GM19193 (cell line): Measurements from ENCODE around the gene CCT6A.

Source experiments
- POLR2A ChIP-seq: IDR thresholded peaks from 4 replicates; pipeline ENCODE4 v1.6.1; 2011; ENCODE audit not compliant: insufficient read depth, insufficient read length; ENCODE audit errors: extremely low read depth

Gene CCT6A

GRCh38 chr7:56048245-56048644 is 3.3 kb upstream of the CCT6A start:
- TF ChIP-seq POLR2A, result no peak

DNA sequence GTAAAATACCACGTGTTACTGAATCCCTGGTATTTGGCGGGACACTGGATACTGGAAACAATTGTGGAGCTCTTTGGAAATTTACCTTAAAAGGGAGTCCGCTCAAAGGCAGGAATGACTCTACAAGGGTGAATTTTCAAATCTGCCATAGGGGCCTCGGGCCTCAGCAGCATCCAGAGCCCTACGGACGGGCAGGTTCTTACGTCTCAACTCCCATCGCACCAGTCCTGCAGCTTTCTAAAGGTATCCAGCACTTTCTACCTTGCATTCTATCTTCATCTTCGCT is 569 bp upstream of the CCT6A start:
- no peak for TF ChIP-seq POLR2A

- TF ChIP-seq POLR2A, result no peak
These were observed 1.8 kb downstream of the CCT6A start for GRCh38 chr7:56053379-56053778.

DNA sequence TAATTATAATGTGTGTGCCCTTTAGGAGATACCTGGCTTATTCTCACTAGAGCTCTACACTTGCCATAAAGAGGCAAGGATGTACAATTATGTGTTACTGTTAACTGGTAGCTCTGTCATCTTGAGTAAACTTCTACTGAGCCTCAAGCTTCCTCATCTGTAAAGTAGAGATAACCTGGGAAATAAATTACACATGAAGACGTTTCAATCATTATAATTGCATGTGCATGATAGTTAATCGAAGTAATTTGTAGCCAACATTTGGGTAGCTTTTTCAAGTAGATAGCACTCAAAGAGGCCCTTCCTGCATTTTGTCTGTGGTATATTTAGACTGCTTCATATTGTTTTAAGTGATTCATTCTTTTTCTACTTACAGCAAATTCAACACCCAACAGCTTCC is 2.4 kb downstream of the CCT6A start:
- TF ChIP-seq POLR2A, result no peak

DNA sequence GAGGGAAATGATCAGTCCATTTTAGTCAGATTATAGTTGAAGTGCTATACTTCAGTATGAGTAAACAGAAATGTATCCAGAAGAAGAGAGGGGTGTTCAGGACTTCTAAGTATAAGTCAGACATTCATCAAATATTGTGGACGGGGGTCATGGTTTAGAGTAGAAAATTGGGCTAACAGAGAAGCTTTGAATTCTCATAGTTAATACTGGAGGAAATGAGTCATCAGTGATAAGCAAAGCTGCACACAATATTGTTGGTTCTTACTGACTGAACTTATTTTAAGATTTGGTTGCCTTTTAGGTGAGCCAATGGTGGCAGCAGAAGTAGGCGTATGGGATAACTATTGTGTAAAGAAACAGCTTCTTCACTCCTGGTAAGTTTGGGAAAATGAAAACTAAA is 10.8 kb downstream of the CCT6A start:
- no peak for TF ChIP-seq POLR2A

DNA sequence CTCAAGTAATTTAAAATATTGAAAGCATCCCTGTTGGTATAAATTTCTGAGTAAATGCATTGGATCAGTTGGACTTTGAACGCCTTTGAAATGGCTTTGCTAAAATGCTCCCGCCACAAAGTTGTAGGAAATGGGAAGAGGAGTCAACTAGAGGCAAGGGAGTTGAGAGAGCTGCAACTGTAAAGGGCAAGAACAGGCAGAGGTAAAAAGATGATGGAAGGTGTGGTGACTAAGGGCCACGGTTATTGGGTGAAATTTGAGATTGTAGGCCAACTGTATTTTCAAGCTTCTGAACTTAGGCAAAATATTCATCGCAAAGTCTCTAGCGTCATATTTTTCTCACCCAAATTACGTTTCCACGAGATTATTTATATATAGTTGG is 11.9 kb downstream of the CCT6A start:
- TF ChIP-seq POLR2A, result no peak

DNA sequence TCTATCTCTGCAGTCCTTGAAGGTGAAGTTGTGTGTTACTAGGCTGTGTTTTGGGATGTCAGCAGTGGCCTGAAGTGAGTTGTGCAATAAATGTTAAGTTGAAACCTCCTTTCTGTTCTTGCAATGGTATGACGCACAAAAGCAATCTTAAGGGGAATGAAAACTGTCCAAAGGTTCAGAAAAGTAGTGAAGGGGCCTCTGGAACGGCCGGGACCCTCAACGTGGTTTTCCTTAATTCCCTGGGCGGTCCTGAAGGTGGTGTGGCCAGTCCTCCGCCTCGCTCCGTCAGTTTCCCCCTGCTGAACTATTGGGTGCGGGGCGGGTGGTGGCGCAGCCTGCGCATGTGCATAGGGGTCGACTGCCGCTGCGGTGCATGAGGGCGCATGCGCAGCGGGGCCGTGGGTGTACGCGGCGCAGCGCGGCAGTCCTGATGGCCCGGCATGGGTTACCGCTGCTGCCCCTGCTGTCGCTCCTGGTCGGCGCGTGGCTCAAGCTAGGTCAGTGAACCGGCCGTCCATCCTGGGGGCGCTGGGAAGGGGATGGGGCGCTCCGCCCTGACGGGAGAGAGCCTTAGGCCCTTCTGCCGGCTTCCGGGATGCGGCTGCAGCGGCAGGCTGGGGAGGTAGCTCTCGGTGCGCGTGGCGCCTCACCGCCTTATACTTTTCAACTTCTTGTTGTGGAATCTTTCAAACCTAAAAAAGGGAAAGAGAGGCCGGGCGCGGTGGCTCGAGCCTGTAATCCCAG is 12.5 kb downstream of the CCT6A start, which contains the start of gene SUMF2:
Gene SUMF2, plus strand, starts transcription at position 405 of the 744 bp plus-strand sequence. Its CDS starts 26 bp downstream, at position 431.
- peak; percentile 95 for TF ChIP-seq POLR2A

GRCh38 chr7:56074371-56074791 is 22.8 kb downstream of the CCT6A start:
- TF ChIP-seq POLR2A, result no peak

- TF ChIP-seq POLR2A, result no peak
These were observed 26.1 kb downstream of the CCT6A start for GRCh38 chr7:56077681-56078080.

DNA sequence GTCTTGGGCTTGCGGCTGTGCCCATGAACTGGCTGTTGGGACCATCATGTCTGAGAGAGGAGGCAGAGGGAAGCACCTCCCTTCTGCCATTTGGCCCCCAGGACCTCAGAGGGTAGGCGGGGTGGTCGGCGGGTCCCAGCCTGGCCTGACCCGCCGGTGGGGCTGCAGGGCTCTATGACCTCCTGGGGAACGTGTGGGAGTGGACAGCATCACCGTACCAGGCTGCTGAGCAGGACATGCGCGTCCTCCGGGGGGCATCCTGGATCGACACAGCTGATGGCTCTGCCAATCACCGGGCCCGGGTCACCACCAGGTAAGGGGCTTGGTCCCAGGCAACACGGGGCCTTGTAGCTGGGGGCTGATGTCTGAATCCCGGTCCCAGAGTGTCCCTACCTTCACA is 26.6 kb downstream of the CCT6A start:
- no peak for TF ChIP-seq POLR2A

- TF ChIP-seq POLR2A, result no peak
These were observed 28.1 kb downstream of the CCT6A start for GRCh38 chr7:56079450-56080185.

GRCh38 chr7:56081626-56082340 is 30.2 kb downstream of the CCT6A start:
- no peak for TF ChIP-seq POLR2A

DNA sequence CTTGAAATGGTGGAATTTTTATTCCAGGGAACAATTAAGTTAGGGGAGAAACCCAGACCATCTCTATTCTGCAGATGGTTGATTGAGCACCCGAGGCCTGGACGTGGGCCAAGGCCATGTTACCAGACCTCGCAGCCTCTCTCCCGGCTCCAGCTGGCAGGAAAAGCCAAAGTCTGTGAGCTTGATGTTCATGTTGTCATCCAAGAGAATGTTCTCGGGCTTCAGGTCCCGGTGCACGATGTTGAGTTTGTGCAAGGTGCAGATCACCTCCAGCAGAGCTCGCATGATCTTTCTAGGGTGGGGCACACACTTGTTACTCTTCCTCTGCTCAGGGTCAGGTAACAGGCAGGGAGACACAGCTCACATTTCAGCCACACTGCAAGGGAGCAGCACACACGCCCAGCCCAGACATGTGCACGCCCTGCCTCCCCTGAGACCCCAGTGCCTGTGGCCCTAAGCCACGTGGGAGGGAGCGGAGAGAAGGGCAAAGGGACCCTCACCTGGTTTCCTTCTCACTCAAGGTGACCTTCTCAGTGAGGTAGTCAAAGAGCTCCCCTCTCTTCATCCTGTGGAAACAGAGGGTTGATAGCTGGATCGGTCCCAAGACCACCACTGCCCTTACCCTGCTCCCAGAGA is 31.7 kb downstream of the CCT6A start:
- no peak for TF ChIP-seq POLR2A

DNA sequence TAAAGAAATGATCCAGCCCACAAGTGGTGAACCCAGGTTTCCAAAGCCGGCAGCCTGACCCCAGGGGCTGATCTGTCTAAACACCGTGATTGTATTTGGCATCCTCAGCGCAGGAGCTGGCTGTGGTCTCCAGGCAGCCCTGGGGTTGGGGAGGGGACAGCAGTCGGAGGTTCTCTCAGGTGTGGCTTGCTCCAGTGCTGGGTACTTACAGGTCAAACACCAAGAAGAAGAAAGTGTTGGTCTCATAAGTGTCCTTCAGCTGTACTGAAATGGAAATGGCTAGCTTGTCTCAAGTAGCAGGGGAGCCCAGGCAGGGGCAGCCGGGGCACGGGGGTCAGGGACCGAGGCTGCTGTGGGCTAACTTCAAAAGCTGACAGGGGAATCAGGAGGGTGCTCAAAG is 35.2 kb downstream of the CCT6A start:
- no peak for TF ChIP-seq POLR2A

DNA sequence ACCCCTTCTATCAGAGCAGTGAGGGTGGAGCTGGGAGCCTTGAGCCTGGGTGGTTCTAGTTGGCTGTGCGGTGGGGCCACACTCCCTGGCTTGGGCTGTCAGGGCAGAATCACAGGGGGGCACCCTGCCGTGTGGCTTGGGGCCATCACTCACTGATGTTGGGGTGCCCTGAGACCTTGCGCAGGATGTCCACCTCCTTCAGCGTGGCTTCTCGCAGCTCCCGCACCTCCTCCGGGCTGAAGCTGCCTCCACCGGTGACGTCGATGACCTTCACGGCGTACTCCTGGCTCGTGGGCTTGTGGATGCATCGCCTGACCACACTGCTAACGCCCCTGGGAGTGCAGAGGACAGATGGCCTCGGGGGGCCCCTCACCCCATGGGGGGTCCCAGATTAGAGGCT is 35.9 kb downstream of the CCT6A start:
- no peak for TF ChIP-seq POLR2A
